Transverse colon (tissue), 4 donors: ENCODE measurements around the gene CD96. TPM values are rescaled to one million over a fixed set of nuclear protein-coding genes. Genes with fewer than 3 reads are reported as not detected.

ENCODE experiments used
- DNase-seq: peaks from one replicate; pipeline ENCODE4 v3.0.0-alpha.2; 2019
- H3K27ac ChIP-seq, 4 donors: fragments of 200-600 bp; sonication (generic); 2 replicates each; pipeline ENCODE4 v1.5.1; 2016 to 2018; ENCODE audit warnings: inconsistent platforms in 4 of 4
- H3K27me3 ChIP-seq: fragments of 200-600 bp; sonication (generic); 2 replicates; pipeline ENCODE4 v1.5.1; 2017; ENCODE audit warnings: inconsistent platforms
- H3K36me3 ChIP-seq, 4 donors: fragments of 200-600 bp; sonication (generic); 2 replicates each; pipeline ENCODE4 v1.5.1; 2017 to 2019; ENCODE audit warnings: inconsistent platforms in 4 of 4
- H3K4me1 ChIP-seq, 4 donors: fragments of 200-600 bp; sonication (generic); 2 replicates each; pipeline ENCODE4 v1.5.1; 2017 to 2020; ENCODE audit warnings: inconsistent platforms in 4 of 4
- H3K4me3 ChIP-seq, 4 donors: fragments of 200-600 bp; sonication (generic); 1 replicate in 1 of 4; 2 replicates in 3 of 4; pipeline versions ENCODE4 v1.5.1 to v1.6.1; 2017 to 2019; ENCODE audit warnings: inconsistent platforms in 4 of 4
- H3K9me3 ChIP-seq, 2 donors: fragments of 200-600 bp; sonication (generic); 2 replicates each; pipeline ENCODE4 v1.5.1; 2017 to 2019; ENCODE audit warnings: inconsistent platforms in 2 of 2
- CTCF ChIP-seq, 5 experiments: fragments of 200-600 bp in 3 of 5; fragments of 450-650 bp in 2 of 5; sonication (generic) in 3 of 5; IDR thresholded peaks; 1 replicate in 2 of 5; 2 replicates in 3 of 5; pipeline ENCODE4 v1.5.1; 2016 to 2017; ENCODE audit warnings: antibody characterized with exemption in 5 of 5, inconsistent platforms in 3 of 5, mild to moderate bottlenecking in 2 of 5, moderate library complexity in 1 of 5
- EP300 ChIP-seq: sonication (generic); formaldehyde crosslinking; IDR thresholded peaks from one replicate; pipeline ENCODE4 v1.6.1; 2017; ENCODE audit warnings: antibody characterized with exemption, low read depth
- POLR2A ChIP-seq: fragments of 450-650 bp; IDR thresholded peaks from one replicate; pipeline ENCODE4 v1.6.1; 2016; ENCODE audit warnings: antibody characterized with exemption, mild to moderate bottlenecking, moderate library complexity
- POLR2AphosphoS5 ChIP-seq, 3 donors: sonication (generic); formaldehyde crosslinking; IDR thresholded peaks; one replicate each; pipeline ENCODE4 v1.6.1; 2016; ENCODE audit warnings: antibody characterized with exemption in 3 of 3
- WGBS, 2 donors: methylation state at CpG; one replicate each; pipeline ENCODE4 v1.1.5; 2018; ENCODE audit warnings: low coverage in 1 of 2; 5-methylcytosine and 5-hydroxymethylcytosine counted together
- in situ Hi-C, 4 donors: fragments of 200-750 bp; cut with MboI; loops; one replicate each; pipeline versions ENCODE4 v1.15.0 to v1.15.1; 2017; ENCODE audit warnings: low sequenced_read_pairs in 3 of 4, low pct_ligation_motif_present in 1 of 4, low pct_unique_long_range_greater_than_20kb in 1 of 4
- intact Hi-C: fragments of 100-400 bp; cut with DNase I; formaldehyde crosslinking; loops from one replicate; pipeline ENCODE4 v1.15.1; 2023; ENCODE audit warnings: low total_unique reads
- total RNA-seq, 4 donors: library from RNA; depleted of rRNA; stranded (reverse); fragments of >200 nt; gene quantifications; one replicate each; pipeline ENCODE4 v1.1.0, GENCODE V29; 2016

The CD96 gene
- total RNA-seq, 4 donors from 2014 or later = 5.5 to 24.3 (median 13.0) TPM

GRCh38 chr3:111695636-111696117 lies 153.7 kb downstream of the CD96 start:
- Histone ChIP-seq H3K4me1 (peaks cover 0 to 10% (median 0%) of the 10 kb centered on the region in 4 donors), H3K36me3 (no peaks in the 10 kb centered on the region), H3K27me3 (no peaks in the 10 kb centered on the region), H3K9me3 (no peaks in the 10 kb centered on the region), H3K4me3 (no peak overlapping the region), H3K27ac (no peak overlapping the region)
- no peak for TF ChIP-seq POLR2A
- no peak for TF ChIP-seq CTCF (IDR thresholded peaks at IDR 0.05)
- DNase-seq = no peak
- in situ Hi-C loops = no loop called here
- 57 to 70% methylated on average over 1 of the region's 1 CpG for WGBS, 2 donors
- intact Hi-C loops = no loop called here

GRCh38 chr3:111700054-111700453 lies 158.1 kb downstream of the CD96 start:
- in situ Hi-C loops (no loop called here), intact Hi-C loops (no loop called here)
- Histone ChIP-seq H3K27ac (no peak overlapping the region), H3K9me3 (no peaks in the 10 kb centered on the region), H3K36me3 (no peaks in the 10 kb centered on the region), H3K4me1 (no peaks in the 10 kb centered on the region), H3K4me3 (no peak overlapping the region), H3K27me3 (no peaks in the 10 kb centered on the region)
- 54 to 68% methylated on average over 3 of the region's 3 CpGs for WGBS, 2 donors
- TF ChIP-seq EP300 (no peak), POLR2AphosphoS5 (IDR thresholded peaks at IDR 0.05) (no peak), CTCF (IDR thresholded peaks at IDR 0.05) (no peak), POLR2A (no peak)
- no peak for DNase-seq

GRCh38 chr3:111701292-111701906 lies 159.4 kb downstream of the CD96 start:
- intact Hi-C loops (no loop called here), in situ Hi-C loops (no loop called here)
- DNase-seq = no peak
- no peaks in the 10 kb centered on the region for H3K4me1 ChIP-seq
- 77 to 89% methylated on average over 2 of the region's 2 CpGs for WGBS, 2 donors
- no peaks in the 10 kb centered on the region for H3K36me3 ChIP-seq
- H3K27me3 ChIP-seq = no peaks in the 10 kb centered on the region
- no peak overlapping the region for H3K4me3 ChIP-seq
- TF ChIP-seq POLR2AphosphoS5 (IDR thresholded peaks at IDR 0.05) (no peak), EP300 (no peak), CTCF (IDR thresholded peaks at IDR 0.05) (no peak), POLR2A (no peak)
- no peaks in the 10 kb centered on the region for H3K9me3 ChIP-seq
- no peak overlapping the region for H3K27ac ChIP-seq

Other genes starting within 250 kb of the CD96 start
- not detected for gene ZBED2, start 53.1 kb downstream of the CD96 start, total RNA-seq
- 1 to 10 TPM; 4.0 to 9.4 (median 5.3) TPM for gene PLCXD2, start 132.5 kb downstream of the CD96 start, total RNA-seq